Right renal pelvis (tissue), 4 donors: ENCODE measurements around the gene NAXD. TPM values are rescaled to one million over a fixed set of nuclear protein-coding genes. Genes with fewer than 3 reads are reported as not detected.
"Not testable (repeated sequence)": the region's sequence is repeated elsewhere in the genome, so short reads cannot be mapped to it uniquely, and the experiment has no call there.

Source experiments
- DNase-seq, 4 donors: peaks; one replicate each; pipeline ENCODE4 v3.0.0-alpha.2; 2013; ENCODE audit warnings: low read depth in 4 of 4, low spot score in 3 of 4, missing footprints in 1 of 4
- polyA plus RNA-seq, 4 donors: library from polyadenylated mRNA; unstranded; fragments of 120-200 nt; gene quantifications; one replicate each; pipeline ENCODE4 v1.2.1, GENCODE V29; 2013; ENCODE audit not compliant: insufficient read length in 4 of 4

Gene NAXD
- polyA plus RNA-seq: 10 to 100 TPM; 41.7 to 46.1 (median 43.0) TPM

DNA sequence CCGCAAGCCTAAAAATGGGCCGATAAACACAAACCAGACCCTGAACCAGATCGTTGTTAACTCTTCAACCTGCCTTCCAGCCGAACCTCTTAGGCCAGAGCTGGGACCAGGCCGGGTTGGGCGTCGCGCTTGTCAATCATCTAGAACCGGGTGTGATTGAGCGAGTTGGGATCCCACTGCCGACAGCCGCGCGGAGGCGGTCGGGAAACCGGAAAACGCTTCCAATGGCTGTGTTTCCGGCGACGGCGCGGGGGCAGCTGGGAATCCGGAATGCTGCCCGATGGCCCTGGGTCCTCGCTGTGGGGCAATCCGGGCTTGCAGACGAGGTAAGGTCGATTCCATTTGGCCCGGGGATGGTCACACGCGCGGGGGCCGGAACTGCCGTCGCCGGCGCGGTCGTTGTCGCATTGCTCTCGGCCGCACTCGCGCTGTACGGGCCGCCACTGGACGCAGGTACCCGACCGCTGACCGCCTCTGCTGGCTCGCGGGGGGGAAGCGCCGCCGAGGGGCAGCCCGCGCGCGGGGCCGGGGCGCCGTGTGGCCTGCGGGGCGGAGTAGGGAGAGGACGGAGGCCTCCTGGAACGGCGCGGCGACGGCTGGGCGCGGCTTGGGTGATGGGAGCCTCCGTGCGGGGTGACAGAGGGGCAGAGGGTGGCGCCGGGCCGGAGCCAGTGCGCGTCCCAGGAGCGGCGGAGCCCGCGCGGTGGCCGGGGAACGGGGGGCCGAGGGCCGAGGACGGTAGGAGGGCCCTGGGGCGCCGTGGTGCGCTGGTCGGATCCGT is at the start of gene NAXD:
NAXD (plus strand) TSS at position 224 of the 781 bp plus-strand sequence; CDS start at position 281, 57 bp downstream.
- DNase-seq: peak; percentile 81 to 86 (median 83)

- no peak for DNase-seq
Measured at GRCh38 chr13:110566171-110566570, 49.2 kb upstream of the NAXD start.

DNA sequence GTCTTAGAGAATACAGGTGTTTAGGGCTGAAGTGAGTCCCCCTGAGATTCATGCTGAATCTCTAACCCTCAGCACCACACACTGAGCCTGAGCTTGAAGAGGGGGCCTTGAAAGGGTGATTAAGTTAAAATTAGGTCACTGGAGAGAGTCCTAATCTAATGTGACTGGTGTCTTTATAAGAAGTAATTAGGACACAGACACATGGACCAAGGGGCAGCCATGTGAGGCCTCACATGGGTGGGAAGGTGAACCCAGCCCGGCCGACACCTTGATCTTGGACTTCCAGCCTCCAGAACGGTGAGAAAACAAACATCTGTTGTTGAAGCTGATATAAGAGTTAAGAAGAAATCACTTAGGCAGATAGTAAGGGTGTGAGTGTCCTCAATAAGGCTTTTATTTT is 46.7 kb upstream of the NAXD start:
- DNase-seq: no peak

DNA sequence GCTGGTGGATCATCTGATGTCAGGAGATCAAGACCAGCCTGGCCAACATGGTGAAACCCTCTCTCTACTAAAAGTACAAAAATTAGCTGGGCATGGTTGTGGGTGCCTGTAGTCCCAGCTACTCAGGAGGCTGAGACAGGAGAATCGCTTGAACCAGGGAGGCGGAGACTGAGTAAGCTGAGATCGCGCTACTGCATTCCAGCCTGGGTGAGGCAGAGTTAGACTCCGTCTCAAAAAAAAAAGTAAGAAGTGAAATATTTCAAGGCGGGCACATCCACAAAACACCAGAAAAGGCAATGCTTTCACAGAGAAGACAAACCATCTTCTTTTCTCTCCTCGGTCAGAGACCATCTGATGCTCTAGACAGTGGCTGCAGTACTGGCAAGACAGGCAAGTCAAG is 45.4 kb upstream of the NAXD start:
- DNase-seq: not testable (repeated sequence)

- no peak for DNase-seq
Measured at GRCh38 chr13:110570886-110571285, 44.5 kb upstream of the NAXD start.

- no peak for DNase-seq
Measured at GRCh38 chr13:110571896-110572777, 43.2 kb upstream of the NAXD start.

DNA sequence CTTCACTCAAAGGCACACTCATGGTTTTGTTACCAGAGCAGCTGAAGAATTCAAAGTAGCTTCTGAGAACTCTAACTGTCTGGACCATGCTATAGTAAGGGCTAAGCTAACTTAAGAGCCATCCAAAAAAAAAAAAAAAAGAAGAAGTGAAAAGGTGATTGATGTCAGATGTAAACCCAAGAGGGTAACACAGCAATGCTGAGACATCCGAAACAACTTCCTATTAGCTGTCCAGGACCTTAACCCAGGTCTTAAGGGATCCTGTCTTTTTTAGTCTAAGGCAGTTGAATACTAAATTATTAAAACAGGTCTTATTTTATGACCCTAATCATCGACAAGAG is 42.6 kb upstream of the NAXD start:
- no peak for DNase-seq

GRCh38 chr13:110574161-110574560 is 41.2 kb upstream of the NAXD start:
- DNase-seq: no peak

- DNase-seq: no peak
Measured at GRCh38 chr13:110575322-110576069, 39.8 kb upstream of the NAXD start.

- no peak for DNase-seq
Measured at GRCh38 chr13:110576070-110576394, 39.3 kb upstream of the NAXD start.

GRCh38 chr13:110576736-110577476 is 38.4 kb upstream of the NAXD start:
- DNase-seq: no peak

- DNase-seq: no peak
Measured at GRCh38 chr13:110578363-110578762, 37.0 kb upstream of the NAXD start.

DNA sequence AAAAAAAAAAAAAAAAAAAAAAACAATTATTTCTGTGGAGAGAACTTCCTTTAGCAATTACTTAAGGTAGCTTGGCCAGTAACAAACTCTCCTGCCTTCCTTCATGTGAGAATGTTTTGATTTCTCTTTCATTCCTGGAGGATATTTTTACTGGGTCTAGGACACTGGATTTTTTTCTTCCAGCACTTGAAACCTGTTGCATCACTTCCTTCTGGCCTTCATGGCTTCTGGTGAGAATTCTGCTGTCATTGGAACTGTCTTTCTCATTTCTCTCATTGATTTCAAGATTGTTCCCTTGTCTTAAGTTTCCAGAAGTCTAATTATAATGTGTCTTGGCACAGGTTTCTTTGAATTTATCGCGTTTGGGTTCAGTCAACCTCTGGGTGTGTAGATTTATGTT is 34.5 kb upstream of the NAXD start:
- no peak for DNase-seq

GRCh38 chr13:110581506-110582185 is 33.7 kb upstream of the NAXD start:
- no peak for DNase-seq

DNA sequence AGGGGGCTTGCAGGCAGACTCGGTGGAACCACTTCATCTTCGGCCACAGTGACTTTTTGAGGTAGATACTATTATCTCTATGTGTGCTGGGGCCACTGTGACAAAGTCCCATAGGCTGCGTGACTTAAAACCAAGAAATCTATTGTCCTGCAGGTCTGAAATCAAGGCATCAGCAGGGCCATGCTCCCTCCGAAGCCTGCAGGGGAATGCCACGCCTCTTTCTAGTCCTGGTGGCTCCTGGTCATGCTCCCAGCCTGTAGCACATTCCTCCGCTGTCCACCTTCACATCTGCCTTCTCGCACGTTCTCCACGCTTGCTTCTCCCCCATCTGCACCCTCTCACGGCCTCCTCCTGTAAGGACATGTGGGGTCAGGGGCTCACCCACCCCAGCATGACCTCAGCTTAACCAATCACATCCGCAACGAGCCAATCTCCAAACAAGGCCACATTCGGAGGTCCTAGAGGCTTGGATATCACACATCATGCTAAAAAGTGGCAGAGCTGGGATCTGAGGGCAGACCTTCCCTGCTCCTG is 32.9 kb upstream of the NAXD start:
- DNase-seq: no peak

DNA sequence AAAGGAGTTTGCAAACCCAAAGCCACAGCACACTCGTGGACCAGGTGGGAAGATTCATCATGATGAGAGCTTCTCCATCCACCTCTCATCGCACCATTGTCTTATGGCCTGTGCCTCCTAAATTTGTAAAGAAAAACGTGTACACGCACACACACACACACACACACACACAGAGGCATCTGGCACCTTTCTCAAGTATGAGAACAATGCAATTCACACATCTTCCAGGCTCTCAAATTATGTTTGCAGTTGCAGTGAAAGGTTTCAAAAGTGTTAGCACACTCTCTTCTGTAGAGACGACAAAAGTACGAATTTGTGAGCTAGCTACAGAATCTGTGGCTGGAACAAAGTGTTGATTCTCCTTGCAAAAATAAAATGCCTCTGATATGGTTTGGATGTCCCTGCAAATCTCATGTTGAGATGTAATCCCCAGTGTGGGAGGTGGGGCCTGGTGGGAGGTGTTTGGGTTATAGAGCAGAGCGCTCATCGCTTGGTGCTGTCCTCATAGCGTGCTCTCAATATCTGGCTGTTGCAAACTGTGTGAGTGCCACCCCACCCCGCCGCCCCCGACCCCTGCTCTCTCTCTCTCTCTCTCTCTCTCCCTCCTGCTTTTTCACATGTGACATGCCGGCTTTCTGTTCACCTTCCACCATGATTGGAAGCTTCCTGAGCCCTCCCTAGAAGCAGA is 32.0 kb upstream of the NAXD start:
- no peak for DNase-seq

GRCh38 chr13:110589793-110590390 is 25.5 kb upstream of the NAXD start:
- DNase-seq: no peak

DNA sequence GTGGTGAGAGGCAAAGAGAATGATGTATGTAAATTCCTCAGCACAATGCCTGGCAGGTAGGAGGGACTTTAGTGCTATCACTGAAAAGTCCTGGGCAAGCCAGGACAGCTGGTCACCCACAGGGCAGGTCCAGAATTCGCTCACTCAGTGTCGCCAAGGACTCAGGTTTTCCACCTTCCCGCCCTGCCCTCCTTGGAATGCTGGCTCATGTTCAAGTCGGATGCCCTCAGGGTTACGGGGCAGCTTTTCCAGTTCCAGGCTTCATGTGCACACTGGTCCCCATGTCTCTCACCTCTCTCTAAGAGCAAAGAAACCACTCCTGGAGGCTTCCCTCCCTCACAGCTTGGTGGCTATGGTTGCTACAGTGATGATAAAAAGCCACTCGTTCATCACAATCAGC is 24.8 kb upstream of the NAXD start:
- DNase-seq: no peak

DNA sequence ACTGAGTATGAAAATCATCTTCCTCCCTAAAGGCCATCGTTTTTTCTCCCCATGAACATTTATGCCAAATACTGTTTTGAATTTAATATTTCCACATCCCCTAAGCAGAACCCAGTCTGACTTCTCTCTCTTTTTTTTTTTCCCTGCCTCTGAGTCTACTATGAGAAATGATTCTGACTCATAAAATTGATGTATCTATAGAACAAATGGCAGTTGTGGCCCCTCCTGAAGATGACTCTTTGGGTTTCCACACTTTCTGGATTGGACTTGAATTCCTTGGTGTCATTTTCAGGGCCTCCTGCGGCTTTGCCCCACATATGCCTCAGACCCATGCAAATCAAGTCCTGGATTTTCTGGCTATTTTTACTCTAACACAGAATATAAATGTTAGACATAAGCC is 22.7 kb upstream of the NAXD start:
- DNase-seq: no peak
